Tibial nerve (tissue), 4 donors: Measurements from ENCODE around the gene SHISA7. TPM values are rescaled to one million over a fixed set of nuclear protein-coding genes. Genes with fewer than 3 reads are reported as not detected.

Source experiments
- DNase-seq, 2 donors: peaks; one replicate each; pipeline ENCODE4 v3.0.0-alpha.2; 2019; ENCODE audit warnings: low spot score in 2 of 2
- H3K27ac ChIP-seq, 4 donors: fragments of 200-600 bp; sonication (generic) in 3 of 4; one replicate each; pipeline ENCODE4 v1.5.1; 2017 to 2019; ENCODE audit warnings: mild to moderate bottlenecking in 1 of 4
- H3K27me3 ChIP-seq, 2 donors: fragments of 200-600 bp; sonication (generic) in 1 of 2; one replicate each; pipeline versions ENCODE4 v1.5.1 to v1.6.0; 2017 to 2019
- H3K36me3 ChIP-seq, 3 donors: fragments of 200-600 bp; sonication (generic); one replicate each; pipeline ENCODE4 v1.5.1; 2018 to 2019
- H3K4me1 ChIP-seq, 4 donors: fragments of 200-600 bp; sonication (generic) in 3 of 4; one replicate each; pipeline ENCODE4 v1.5.1; 2017 to 2019
- H3K4me3 ChIP-seq, 4 donors: fragments of 200-600 bp; sonication (generic) in 3 of 4; one replicate each; pipeline ENCODE4 v1.5.1; 2017 to 2019; ENCODE audit warnings: mild to moderate bottlenecking in 1 of 4, moderate library complexity in 1 of 4
- H3K9me3 ChIP-seq, 4 donors: fragments of 200-600 bp; sonication (generic) in 3 of 4; one replicate each; pipeline ENCODE4 v1.5.1; 2017 to 2019
- CTCF ChIP-seq, 5 experiments: fragments of 200-600 bp in 3 of 5; fragments of 450-650 bp in 2 of 5; sonication (generic) in 3 of 5; IDR thresholded peaks; one replicate each; pipeline ENCODE4 v1.5.1; 2016 to 2019; ENCODE audit warnings: antibody characterized with exemption in 5 of 5, mild to moderate bottlenecking in 3 of 5, moderate library complexity in 2 of 5
- EP300 ChIP-seq, 2 donors: sonication (generic); formaldehyde crosslinking; IDR thresholded peaks; one replicate each; pipeline ENCODE4 v1.6.1; 2017; ENCODE audit warnings: antibody characterized with exemption in 2 of 2, mild to moderate bottlenecking in 1 of 2
- POLR2A ChIP-seq, 2 donors: fragments of 450-650 bp; IDR thresholded peaks; one replicate each; pipeline ENCODE4 v1.6.1; 2017; ENCODE audit warnings: antibody characterized with exemption in 2 of 2, mild to moderate bottlenecking in 2 of 2, moderate library complexity in 2 of 2
- WGBS, 2 donors: methylation state at CpG; one replicate each; pipeline ENCODE4 v1.1.5; 2018; 5-methylcytosine and 5-hydroxymethylcytosine counted together
- total RNA-seq, 4 donors: library from RNA; depleted of rRNA; stranded (reverse); fragments of >200 nt; gene quantifications; one replicate each; pipeline ENCODE4 v1.1.0, GENCODE V29; 2016

Gene SHISA7
- total RNA-seq, 4 donors from 2014 or later, result 0.42 to 4.1 (median 2.0) TPM

- H3K27me3 ChIP-seq, result peaks cover 0 to 71% of the 10 kb centered on the region in 2 donors
- H3K27ac ChIP-seq, result peak overlapping the region in 1 of 4 donors; percentile 3
- WGBS, 2 donors, result 28 to 43% methylated on average over 8 to 16 of the region's 16 CpGs
- no peak for TF ChIP-seq POLR2A (IDR thresholded peaks at IDR 0.05)
- TF ChIP-seq EP300 (IDR thresholded peaks at IDR 0.05), result no peak
- TF ChIP-seq CTCF (IDR thresholded peaks at IDR 0.05), result no peak
- no peak overlapping the region for H3K4me3 ChIP-seq
- H3K36me3 ChIP-seq, result no peaks in the 10 kb centered on the region
- H3K4me1 ChIP-seq, result peaks cover 0 to 30% (median 17%) of the 10 kb centered on the region in 4 donors
- DNase-seq, result no peak
- H3K9me3 ChIP-seq, result no peaks in the 10 kb centered on the region
These were observed 4.5 kb upstream of the SHISA7 start for GRCh38 chr19:55447421-55448174.

- H3K27ac ChIP-seq, result no peak overlapping the region
- 65 to 73% methylated on average over 8 of the region's 8 CpGs for WGBS, 2 donors
- no peaks in the 10 kb centered on the region for H3K9me3 ChIP-seq
- TF ChIP-seq CTCF (IDR thresholded peaks at IDR 0.05), result no peak
- no peak for TF ChIP-seq EP300 (IDR thresholded peaks at IDR 0.05)
- TF ChIP-seq POLR2A (IDR thresholded peaks at IDR 0.05), result no peak
- DNase-seq, result no peak
- no peaks in the 10 kb centered on the region for H3K36me3 ChIP-seq
- peaks cover 0 to 66% of the 10 kb centered on the region in 2 donors for H3K27me3 ChIP-seq
- H3K4me1 ChIP-seq, result peaks cover 0 to 29% (median 11%) of the 10 kb centered on the region in 4 donors
- H3K4me3 ChIP-seq, result no peak overlapping the region
These were observed 3.0 kb upstream of the SHISA7 start for GRCh38 chr19:55446060-55446459.

GRCh38 chr19:55444646-55445045, 1.5 kb upstream of the SHISA7 start:
- DNase-seq, result no peak
- Histone ChIP-seq H3K27ac (no peak overlapping the region), H3K36me3 (no peaks in the 10 kb centered on the region), H3K4me3 (no peak overlapping the region), H3K9me3 (no peaks in the 10 kb centered on the region), H3K27me3 (peaks cover 0 to 70% of the 10 kb centered on the region in 2 donors), H3K4me1 (peaks cover 0 to 38% (median 15%) of the 10 kb centered on the region in 4 donors)
- WGBS, 2 donors, result 43 to 51% methylated on average over 10 to 11 of the region's 11 CpGs
- no peak for TF ChIP-seq POLR2A (IDR thresholded peaks at IDR 0.05)
- no peak for TF ChIP-seq CTCF (IDR thresholded peaks at IDR 0.05)
- TF ChIP-seq EP300 (IDR thresholded peaks at IDR 0.05), result no peak

- Histone ChIP-seq H3K4me1 (peaks cover 0 to 38% (median 15%) of the 10 kb centered on the region in 4 donors), H3K27me3 (peaks cover 0 to 70% of the 10 kb centered on the region in 2 donors), H3K4me3 (no peak overlapping the region), H3K36me3 (no peaks in the 10 kb centered on the region), H3K9me3 (no peaks in the 10 kb centered on the region), H3K27ac (peak overlapping the region in 1 of 4 donors; percentile 66)
- TF ChIP-seq POLR2A (IDR thresholded peaks at IDR 0.05) (no peak), EP300 (IDR thresholded peaks at IDR 0.05) (no peak), CTCF (IDR thresholded peaks at IDR 0.05) (no peak)
- no peak for DNase-seq
- whole genome bisulfite sequencing, 2 donors, result 31 to 35% methylated on average over 18 of the region's 18 CpGs
These were observed 852 bp upstream of the SHISA7 start for GRCh38 chr19:55443824-55444480.
